Lung (tissue), 12 donors: ENCODE data around the gene CLDND1. TPM values are rescaled to one million over a fixed set of nuclear protein-coding genes. Genes with fewer than 3 reads are reported as not detected.

Source experiments
- ATAC-seq: fragments of 200-7000 bp; cut with Tn5 transposase; one replicate; pipeline ENCODE4 v1.9.1; 2020; ENCODE audit warnings: moderate number of reproducible peaks; ENCODE audit not compliant: insufficient read depth, low FRiP score
- DNase-seq, 3 donors: peaks; one replicate each; pipeline ENCODE4 v3.0.0-alpha.2; 2013 to 2017
- H3K27ac ChIP-seq, 2 donors: one replicate each; pipeline ENCODE4 v1.5.1; 2013; ENCODE audit warnings: mild to moderate bottlenecking in 2 of 2, moderate library complexity in 2 of 2, control low read depth in 1 of 2, inconsistent platforms in 1 of 2, low read depth in 1 of 2, low read length in 1 of 2
- H3K27me3 ChIP-seq, 3 donors: one replicate each; pipeline ENCODE4 v1.5.1; 2013; ENCODE audit warnings: low read length in 2 of 3; ENCODE audit not compliant: control insufficient read depth in 3 of 3, insufficient read depth in 3 of 3
- H3K36me3 ChIP-seq, 4 donors: one replicate each; pipeline ENCODE4 v1.5.1; 2013; ENCODE audit warnings: low read length in 4 of 4, mild to moderate bottlenecking in 1 of 4, moderate library complexity in 1 of 4; ENCODE audit not compliant: control insufficient read depth in 4 of 4, insufficient read depth in 4 of 4
- H3K4me1 ChIP-seq, 5 donors: one replicate each; pipeline ENCODE4 v1.5.1; 2013; ENCODE audit warnings: low read length in 5 of 5, mild to moderate bottlenecking in 2 of 5, moderate library complexity in 1 of 5; ENCODE audit not compliant: control insufficient read depth in 5 of 5, insufficient read depth in 5 of 5
- H3K4me3 ChIP-seq: one replicate; pipeline ENCODE4 v1.5.1; 2013; ENCODE audit warnings: mild to moderate bottlenecking, control low read depth, moderate library complexity
- H3K9ac ChIP-seq, 2 donors: one replicate each; pipeline ENCODE4 v1.5.1; 2013; ENCODE audit warnings: low read length in 2 of 2, control low read depth in 1 of 2; ENCODE audit not compliant: insufficient read depth in 1 of 2
- H3K9me3 ChIP-seq, 4 donors: one replicate each; pipeline ENCODE4 v1.5.1; 2013; ENCODE audit warnings: low read length in 3 of 4, mild to moderate bottlenecking in 1 of 4, moderate library complexity in 1 of 4; ENCODE audit not compliant: control insufficient read depth in 4 of 4, insufficient read depth in 3 of 4
- WGBS, 2 donors: extraction: QIAGEN DNeasy Blood & Tissue Kit; methylation state at CpG; one replicate each; pipeline ENCODE4 v1.1.7; 2013; 5-methylcytosine and 5-hydroxymethylcytosine counted together
- polyA plus RNA-seq, 2 donors: library from polyadenylated mRNA; stranded (reverse); fragments of 200-250 nt; gene quantifications; one replicate each; pipeline ENCODE4 v1.2.1, GENCODE V29; 2013
- total RNA-seq, 2 donors: library from RNA; depleted of rRNA in 1 of 2; stranded (reverse); fragments of >200 nt in 1 of 2; gene quantifications; one replicate each; pipeline ENCODE4 v1.2.1, GENCODE V29; 2014 to 2021
- TF ChIP-seq, protein P1 (sequence below): IDR thresholded peaks from 2 replicates; pipeline ENCODE4 v1.5.1; 2012; ENCODE audit warnings: mild to moderate bottlenecking; ENCODE audit errors: control extremely low read depth, extremely low read depth
- donor health status: control.
- donor health status: control.
- donor health status: Bipolar disorder and iron deficiency.
- donor health status: healthy.
- donor health status: DM: yes; HTN: yes; CAD: no.

The CLDND1 gene
- total and polyA plus RNA-seq, 4 donors, result 52.6 to 135 (median 70.4) TPM

DNA sequence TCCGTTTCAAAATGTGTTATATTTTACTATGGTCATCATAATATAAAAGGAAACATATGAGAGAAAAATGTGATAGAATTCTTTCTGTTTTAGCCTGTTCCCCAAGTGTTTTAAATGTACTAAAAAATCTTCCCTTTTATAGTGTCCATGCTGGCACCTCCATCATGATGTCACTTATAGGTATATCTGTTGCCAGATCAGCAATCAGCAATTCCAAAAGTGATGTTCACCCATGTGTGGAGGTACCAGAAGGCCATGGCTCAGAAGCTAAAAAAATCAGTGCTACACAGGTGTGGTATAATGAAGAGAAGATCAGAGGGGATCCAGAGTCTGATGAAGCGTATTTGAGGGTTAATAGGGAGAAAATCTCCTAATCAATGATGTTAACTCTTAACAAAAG, 8.0 kb upstream of the CLDND1 start:
- ATAC-seq (no peak), DNase-seq (no peak)
- H3K9me3 ChIP-seq, result no peaks in the 10 kb centered on the region
- WGBS, 2 donors, result 94 to 95% methylated on average over 2 of the region's 2 CpGs
- H3K27ac ChIP-seq, result no peak overlapping the region
- no peaks in the 10 kb centered on the region for H3K36me3 ChIP-seq
- TF ChIP-seq, protein P1, sequence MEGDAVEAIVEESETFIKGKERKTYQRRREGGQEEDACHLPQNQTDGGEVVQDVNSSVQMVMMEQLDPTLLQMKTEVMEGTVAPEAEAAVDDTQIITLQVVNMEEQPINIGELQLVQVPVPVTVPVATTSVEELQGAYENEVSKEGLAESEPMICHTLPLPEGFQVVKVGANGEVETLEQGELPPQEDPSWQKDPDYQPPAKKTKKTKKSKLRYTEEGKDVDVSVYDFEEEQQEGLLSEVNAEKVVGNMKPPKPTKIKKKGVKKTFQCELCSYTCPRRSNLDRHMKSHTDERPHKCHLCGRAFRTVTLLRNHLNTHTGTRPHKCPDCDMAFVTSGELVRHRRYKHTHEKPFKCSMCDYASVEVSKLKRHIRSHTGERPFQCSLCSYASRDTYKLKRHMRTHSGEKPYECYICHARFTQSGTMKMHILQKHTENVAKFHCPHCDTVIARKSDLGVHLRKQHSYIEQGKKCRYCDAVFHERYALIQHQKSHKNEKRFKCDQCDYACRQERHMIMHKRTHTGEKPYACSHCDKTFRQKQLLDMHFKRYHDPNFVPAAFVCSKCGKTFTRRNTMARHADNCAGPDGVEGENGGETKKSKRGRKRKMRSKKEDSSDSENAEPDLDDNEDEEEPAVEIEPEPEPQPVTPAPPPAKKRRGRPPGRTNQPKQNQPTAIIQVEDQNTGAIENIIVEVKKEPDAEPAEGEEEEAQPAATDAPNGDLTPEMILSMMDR, result no peak
- H3K27me3 ChIP-seq, result no peaks in the 10 kb centered on the region
- H3K9ac ChIP-seq, result no peak overlapping the region
- no peaks in the 10 kb centered on the region for H3K4me1 ChIP-seq
- H3K4me3 ChIP-seq, result no peak overlapping the region

DNA sequence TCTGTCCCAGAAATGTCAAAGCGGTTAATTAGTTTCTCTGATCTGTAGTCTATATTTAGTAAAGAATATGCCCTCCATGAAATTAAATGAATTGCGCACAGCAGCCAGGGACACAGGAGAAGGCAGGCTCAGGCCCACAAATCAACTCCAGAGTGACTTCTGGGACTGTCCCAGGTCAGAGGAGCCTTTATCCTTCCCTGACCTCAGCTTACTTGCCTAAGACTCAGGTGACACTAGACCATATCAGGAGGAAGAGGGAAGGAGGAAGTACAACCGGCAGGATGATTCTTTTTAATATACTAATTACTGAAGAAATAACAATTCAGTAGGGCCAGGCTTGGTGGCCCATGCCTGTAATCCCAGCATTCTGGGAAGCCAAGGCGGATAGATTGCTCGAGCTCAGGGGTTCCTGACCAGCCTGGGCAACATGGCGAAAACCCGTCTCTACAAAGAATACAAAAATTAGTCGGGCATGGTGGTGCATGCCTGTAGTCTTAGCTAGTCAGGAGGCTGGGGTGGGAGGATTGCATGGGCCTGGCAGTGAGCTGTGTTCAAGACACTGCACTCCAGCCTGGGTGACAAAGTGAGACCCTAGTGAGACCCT, 7.3 kb upstream of the CLDND1 start:
- no peaks in the 10 kb centered on the region for H3K27me3 ChIP-seq
- ATAC-seq (no peak), DNase-seq (no peak)
- WGBS, 2 donors, result 87 to 88% methylated on average over 8 of the region's 8 CpGs
- TF ChIP-seq, protein P1, result no peak
- H3K36me3 ChIP-seq, result no peaks in the 10 kb centered on the region
- H3K9ac ChIP-seq, result no peak overlapping the region
- no peaks in the 10 kb centered on the region for H3K4me1 ChIP-seq
- H3K27ac ChIP-seq, result no peak overlapping the region
- no peaks in the 10 kb centered on the region for H3K9me3 ChIP-seq
- H3K4me3 ChIP-seq, result no peak overlapping the region

DNA sequence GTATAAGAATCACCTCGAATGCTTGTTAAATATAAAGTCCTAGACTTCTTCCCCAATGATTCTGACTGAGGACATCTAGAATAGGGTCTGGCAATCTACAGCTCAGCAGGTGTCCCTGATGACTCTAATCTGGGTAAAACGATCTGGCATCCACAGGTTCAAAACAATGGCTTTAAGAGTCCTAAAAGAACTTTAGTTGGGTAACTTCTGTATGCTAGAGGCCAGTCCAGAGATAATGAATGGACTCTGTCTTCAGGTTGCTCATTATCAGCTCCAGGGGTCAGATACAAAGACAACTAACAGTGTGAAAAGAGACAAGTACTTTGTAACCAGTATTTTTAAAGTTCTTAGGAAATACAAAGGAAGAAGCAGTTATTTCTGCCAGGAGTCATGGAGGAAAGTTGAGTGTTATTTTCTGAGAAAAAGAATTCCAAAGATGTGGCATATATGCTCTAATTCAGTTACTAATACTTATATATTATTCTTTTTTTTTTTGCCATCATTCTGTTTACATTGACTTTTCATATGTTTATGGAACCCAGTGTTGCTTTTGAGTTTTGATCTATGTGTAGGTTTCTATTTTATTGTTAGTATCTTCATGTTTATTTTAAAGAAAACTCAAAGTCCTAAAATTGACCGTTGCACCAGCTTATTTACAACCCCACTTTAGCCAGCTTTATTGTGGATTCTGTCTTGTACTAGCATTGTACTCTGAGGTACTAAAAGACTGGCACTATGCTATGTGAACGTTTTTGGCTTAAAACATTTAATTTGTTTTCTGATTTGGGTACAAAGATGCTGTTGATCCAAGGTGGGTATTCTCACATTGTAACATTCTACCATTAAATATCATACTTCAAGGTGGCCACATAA, 6.0 kb upstream of the CLDND1 start:
- Histone ChIP-seq H3K4me3 (no peak overlapping the region), H3K9me3 (no peaks in the 10 kb centered on the region), H3K27me3 (no peaks in the 10 kb centered on the region), H3K9ac (no peak overlapping the region), H3K4me1 (no peaks in the 10 kb centered on the region), H3K36me3 (no peaks in the 10 kb centered on the region), H3K27ac (no peak overlapping the region)
- ATAC-seq (no peak), DNase-seq (no peak)
- TF ChIP-seq, protein P1, result no peak
- WGBS, 2 donors, result 59 to 78% methylated on average over 4 of the region's 4 CpGs
